Loucy (cell line): ENCODE data around the gene CD52.

Experiments used
- EZH2phosphoT487 ChIP-seq: fragments of 200-600 bp; IDR thresholded peaks from 2 replicates; pipeline ENCODE4 v1.6.1; 2018; ENCODE audit warnings: antibody characterized with exemption, mild to moderate bottlenecking, moderate library complexity, borderline replicate concordance
- TF ChIP-seq, protein P1 (sequence below): fragments of 200-600 bp; sonication (generic); conservative IDR thresholded peaks from 2 replicates; pipeline ENCODE4 v1.5.1; 2014; ENCODE audit warnings: mild to moderate bottlenecking, antibody characterized with exemption, low read length

DNA sequence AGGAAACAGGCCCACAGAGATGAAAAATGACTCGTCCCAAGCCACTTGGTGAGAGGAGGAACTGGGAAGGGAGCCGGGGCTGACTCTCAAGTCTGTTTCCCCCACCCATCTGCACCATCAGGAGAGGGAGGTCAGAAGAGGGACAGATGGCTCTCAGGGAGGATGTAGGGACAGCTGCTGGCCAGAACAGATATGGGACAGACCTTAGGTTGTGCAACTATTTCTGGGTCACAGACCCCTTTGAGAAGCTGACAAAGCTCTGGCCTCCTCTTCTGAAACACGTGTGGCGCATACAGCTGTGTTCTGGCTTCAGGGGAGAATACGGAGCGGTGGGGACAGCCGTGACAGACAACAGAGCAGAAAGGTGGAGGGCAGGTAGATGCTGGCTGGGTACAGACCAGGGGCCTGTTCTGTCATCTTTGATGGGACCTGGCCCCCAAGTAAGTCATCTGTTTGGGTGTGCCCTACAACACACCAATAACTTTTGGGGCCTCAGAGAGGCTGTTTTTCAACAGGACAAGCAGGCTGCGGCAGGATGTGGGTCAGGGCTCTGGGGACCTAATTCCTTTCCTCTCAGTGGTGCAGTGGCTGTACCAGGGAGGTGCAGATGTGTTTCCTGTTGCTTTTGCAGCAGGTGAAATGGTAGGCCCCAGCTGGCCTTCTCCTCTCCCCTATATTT is 30.6 kb upstream of the CD52 start:
- TF ChIP-seq, protein P1, sequence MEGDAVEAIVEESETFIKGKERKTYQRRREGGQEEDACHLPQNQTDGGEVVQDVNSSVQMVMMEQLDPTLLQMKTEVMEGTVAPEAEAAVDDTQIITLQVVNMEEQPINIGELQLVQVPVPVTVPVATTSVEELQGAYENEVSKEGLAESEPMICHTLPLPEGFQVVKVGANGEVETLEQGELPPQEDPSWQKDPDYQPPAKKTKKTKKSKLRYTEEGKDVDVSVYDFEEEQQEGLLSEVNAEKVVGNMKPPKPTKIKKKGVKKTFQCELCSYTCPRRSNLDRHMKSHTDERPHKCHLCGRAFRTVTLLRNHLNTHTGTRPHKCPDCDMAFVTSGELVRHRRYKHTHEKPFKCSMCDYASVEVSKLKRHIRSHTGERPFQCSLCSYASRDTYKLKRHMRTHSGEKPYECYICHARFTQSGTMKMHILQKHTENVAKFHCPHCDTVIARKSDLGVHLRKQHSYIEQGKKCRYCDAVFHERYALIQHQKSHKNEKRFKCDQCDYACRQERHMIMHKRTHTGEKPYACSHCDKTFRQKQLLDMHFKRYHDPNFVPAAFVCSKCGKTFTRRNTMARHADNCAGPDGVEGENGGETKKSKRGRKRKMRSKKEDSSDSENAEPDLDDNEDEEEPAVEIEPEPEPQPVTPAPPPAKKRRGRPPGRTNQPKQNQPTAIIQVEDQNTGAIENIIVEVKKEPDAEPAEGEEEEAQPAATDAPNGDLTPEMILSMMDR = no peak
- no peak for TF ChIP-seq EZH2phosphoT487
